HG02981 (cell line): ENCODE results near the gene CNIH2.

Experiments used
- ATAC-seq: cut with Tn5 transposase; IDR thresholded peaks from one replicate; pipeline ENCODE4 v1.9.1; 2021; ENCODE audit warnings: mild to moderate bottlenecking, moderate library complexity; ENCODE audit not compliant: unreplicated experiment

CNIH2 gene

GRCh38 chr11:66258473-66258893, 19.5 kb upstream of the CNIH2 start:
- ATAC-seq: no peak

DNA sequence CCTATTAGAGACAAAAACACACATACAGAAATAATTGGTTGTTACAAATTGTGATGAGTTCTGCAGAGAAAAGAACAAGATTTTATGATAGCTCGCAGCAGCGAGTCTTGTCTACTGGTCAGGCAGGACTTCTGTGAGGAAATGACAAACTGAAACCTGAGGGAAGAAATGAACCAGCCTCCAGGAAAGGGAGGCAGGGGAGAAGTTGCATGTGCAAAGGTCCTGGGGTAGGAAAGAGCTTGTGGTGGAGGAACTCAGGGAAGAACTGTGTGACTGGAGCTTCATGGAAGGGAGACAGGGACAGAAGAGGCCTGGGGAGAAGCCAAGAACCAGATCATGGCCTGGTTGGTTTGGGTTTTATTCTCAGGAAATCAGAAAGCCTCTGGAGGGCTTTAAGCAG, 18.8 kb upstream of the CNIH2 start:
- no peak for ATAC-seq

GRCh38 chr11:66259956-66260355, 18.0 kb upstream of the CNIH2 start:
- no peak for ATAC-seq

GRCh38 chr11:66261578-66261977, 16.4 kb upstream of the CNIH2 start:
- ATAC-seq: no peak

DNA sequence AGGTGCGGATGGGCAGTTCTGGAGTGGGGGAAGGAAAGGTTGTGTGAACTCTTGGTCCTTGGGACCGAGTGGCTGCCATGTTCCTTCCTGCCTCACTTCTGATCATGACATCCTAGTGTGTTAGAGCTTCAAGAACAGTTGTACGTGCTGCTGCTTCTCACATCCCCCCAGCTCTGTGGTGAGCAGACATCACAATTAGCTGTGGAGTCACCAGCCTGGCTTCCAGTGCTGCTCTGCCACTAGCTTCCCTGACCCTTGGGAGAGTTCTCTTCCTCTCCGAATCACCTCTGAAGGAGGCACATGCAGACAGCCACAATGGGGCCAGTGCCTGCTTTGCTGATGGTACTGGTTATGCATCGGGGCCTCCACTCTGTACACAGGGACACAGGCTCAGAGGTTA, 15.8 kb upstream of the CNIH2 start:
- ATAC-seq: no peak

GRCh38 chr11:66262696-66263095, 15.3 kb upstream of the CNIH2 start:
- no peak for ATAC-seq

DNA sequence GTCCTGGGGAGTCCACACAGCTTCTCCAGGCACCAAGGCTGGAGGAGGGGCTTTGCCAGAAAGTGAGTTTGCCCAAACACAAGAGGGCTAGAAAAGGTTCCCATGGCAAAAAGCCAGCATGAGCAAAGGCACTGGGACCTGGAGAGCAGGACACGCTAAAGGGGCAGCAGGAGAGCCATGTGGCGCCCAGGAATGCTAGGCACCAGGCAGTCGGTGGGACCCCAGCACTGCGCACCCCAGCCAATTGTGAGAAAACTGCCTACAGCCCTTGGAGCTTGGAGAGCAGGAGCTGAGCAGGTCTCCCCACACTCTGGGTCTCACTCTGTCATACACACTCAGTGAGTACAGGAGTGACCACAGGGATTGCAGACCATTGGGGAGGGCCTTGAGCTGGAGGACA, 14.7 kb upstream of the CNIH2 start:
- ATAC-seq: no peak

- ATAC-seq: no peak
Measured at GRCh38 chr11:66263785-66264184, 14.2 kb upstream of the CNIH2 start.

- no peak for ATAC-seq
Measured at GRCh38 chr11:66264383-66264782, 13.6 kb upstream of the CNIH2 start.

- ATAC-seq: no peak
Measured at GRCh38 chr11:66264914-66265313, 13.1 kb upstream of the CNIH2 start.

DNA sequence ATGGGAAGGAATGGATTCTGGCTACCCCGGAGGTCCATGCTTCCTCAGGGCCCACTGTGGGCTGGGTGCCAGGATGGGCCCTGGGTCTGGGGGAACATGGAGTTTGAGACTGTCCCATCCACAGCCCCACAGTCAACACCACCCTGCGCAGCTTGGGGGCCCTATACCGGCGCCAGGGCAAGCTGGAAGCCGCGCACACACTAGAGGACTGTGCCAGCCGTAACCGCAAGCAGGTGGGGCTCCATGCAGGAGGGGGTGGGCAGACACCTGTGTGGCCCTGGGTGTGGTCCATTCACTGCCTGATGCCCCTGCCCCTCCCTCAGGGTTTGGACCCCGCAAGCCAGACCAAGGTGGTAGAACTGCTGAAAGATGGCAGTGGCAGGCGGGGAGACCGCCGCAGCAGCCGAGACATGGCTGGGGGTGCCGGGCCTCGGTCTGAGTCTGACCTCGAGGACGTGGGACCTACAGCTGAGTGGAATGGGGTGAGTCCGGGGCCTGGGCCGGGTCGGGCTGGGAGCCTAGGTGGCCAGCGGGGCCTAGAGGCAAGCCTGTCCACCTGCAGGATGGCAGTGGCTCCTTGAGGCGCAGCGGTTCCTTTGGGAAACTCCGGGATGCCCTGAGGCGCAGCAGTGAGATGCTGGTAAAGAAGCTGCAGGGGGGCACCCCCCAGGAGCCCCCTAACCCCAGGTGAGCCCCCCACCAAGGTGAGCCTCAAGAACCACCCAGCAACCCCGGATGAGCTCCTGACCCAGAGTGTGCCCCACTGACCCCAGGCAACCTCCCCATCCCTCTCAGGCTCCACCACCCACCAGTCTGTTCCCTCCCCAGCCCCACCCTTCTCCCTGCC, 12.2 kb upstream of the CNIH2 start:
- ATAC-seq: no peak

DNA sequence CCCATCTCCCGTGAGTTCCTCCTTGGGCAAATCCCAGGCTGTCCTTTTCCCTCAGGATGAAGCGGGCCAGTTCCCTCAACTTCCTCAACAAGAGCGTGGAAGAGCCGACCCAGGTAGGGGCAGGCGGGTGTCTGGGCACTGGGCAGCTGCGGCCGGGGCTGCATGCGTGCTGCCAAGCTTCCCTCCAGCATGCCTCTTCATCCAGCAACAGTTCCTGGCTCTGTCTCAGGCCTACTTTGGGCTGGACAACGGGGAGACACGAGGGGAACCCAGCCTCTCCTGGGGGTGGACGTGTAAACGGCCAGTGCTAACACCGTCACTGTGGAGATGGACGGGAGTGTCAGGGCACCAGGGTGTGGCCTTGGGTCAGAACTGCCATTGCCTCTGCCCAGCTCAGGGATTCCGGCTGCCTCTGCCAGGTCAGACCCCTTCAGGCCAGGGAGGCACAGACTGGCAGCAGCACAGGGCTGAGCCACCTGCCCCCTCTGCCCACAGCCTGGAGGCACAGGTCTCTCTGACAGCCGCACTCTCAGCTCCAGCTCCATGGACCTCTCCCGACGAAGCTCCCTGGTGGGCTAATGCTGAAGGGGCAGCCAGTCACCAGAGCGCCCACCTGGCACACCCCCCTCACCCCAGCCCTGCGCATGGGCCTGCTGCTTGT, 11.5 kb upstream of the CNIH2 start:
- no peak for ATAC-seq

GRCh38 chr11:66267039-66267378, 11.0 kb upstream of the CNIH2 start:
- no peak for ATAC-seq

DNA sequence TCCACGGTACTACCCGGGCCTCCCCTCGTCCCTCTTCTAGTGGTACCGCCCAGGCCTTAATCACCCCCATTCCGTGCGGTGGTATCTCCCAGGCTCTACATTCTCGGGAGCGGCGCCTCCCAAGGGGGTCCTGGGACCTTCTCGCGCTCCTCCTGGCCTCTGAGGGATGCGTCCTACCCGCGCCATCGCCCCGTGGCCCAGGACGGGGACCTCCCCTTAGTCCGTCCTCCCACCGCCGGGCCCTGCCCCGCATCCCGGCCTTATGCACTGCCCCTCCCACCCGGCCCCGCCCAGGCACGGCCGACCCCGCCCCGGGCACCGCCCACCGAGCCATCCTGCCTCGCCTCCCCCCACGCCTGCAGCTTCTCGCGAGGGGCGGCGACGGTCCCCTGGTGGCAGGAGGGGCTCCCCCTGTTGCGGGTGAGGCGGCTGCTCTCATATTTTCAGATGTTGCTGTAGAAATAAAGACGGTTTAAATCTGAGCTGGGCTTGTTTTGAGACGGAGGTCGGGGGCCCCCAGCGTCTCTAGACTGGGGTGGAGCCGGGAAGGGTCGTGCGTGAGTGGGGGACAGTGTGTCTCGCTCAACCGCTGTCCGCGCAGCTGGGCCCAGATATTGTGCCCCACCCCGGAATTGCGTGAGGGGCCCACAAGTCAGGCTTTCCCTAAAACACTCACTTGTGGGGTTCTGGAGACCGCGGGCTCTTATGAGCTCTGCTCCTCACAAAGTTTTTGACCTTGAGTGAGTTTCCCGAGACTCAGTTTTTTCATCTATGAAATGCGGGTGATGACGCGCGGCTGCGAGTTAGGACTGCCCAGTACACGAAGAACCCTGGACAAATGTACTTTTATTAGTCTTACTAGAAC, 10.4 kb upstream of the CNIH2 start:
- ATAC-seq: peak; percentile 33

GRCh38 chr11:66268244-66268951, 9.6 kb upstream of the CNIH2 start, which contains the start of gene RAB1B:
Gene RAB1B (plus strand): TSS chr11:66268639. CDS start chr11:66268680, 41 bp downstream.
- peak; percentile 79 for ATAC-seq

- ATAC-seq: no peak
Measured at GRCh38 chr11:66268952-66269905, 8.7 kb upstream of the CNIH2 start.

GRCh38 chr11:66271816-66272215, 6.2 kb upstream of the CNIH2 start:
- ATAC-seq: no peak

- ATAC-seq: no peak
Measured at GRCh38 chr11:66272596-66272995, 5.4 kb upstream of the CNIH2 start.

DNA sequence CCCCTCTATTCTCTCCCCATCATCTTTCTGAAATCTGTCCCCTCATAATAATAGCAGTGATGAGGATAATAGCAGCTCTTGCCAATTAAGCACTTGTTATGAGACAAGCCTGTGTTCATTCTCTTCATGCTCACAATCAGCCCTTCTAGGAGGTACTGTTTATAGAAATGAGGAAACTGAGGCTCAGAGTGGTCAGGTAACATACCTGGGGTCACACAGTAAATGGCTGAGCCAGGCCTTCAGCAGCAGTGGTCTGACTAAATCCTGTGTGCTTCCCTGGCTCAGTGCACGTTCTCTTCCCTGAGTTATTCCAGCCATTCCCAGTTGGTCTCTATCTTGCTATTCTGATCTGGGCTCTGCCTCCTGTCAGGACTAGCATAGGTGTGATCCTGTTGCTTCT, 3.8 kb upstream of the CNIH2 start:
- ATAC-seq: no peak

- ATAC-seq: no peak
Measured at GRCh38 chr11:66275396-66275795, 2.6 kb upstream of the CNIH2 start.
